ENCODE data around the gene LARP4B.

The LARP4B gene

DNA sequence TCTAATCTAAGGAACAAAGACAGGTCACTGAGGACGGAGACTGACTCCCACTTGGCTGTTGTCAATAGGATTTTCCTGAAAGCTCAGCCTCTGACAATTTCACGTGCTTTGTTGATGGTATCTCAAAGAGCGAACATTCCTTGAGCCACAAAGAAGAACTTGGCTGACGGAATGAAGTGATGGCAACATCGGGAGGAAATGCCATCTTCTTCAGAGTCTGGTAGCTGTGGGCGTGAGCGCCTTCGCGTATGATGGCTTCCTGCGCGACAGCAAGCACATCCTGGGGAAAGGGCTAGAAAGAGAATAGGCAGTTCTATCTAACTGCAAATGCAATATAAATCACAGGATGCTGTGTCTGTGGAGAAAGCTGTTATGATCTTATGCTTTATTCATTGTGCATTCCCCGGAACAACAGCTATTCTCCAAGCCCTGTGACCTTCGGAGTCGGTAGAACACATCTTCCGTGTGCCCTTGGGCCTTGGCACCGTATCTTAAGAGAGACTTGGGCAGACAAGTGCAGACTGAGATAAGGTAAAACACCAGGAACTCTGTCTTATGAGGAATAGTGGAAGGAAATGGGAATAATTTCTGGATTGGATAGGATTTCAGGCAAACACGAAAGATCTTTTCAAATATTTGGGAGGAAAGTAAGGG lies 37.2 kb upstream of the LARP4B start:
- DNase-seq (ENCODE audit: low read depth, low spot score), result no peak
- ChIA-PET CTCF (no interaction called here), POLR2A (no interaction called here)
- no peak overlapping the region for H3K4me3 ChIP-seq (ENCODE audit: low read depth, low read length)
- TF ChIP-seq, protein P1, sequence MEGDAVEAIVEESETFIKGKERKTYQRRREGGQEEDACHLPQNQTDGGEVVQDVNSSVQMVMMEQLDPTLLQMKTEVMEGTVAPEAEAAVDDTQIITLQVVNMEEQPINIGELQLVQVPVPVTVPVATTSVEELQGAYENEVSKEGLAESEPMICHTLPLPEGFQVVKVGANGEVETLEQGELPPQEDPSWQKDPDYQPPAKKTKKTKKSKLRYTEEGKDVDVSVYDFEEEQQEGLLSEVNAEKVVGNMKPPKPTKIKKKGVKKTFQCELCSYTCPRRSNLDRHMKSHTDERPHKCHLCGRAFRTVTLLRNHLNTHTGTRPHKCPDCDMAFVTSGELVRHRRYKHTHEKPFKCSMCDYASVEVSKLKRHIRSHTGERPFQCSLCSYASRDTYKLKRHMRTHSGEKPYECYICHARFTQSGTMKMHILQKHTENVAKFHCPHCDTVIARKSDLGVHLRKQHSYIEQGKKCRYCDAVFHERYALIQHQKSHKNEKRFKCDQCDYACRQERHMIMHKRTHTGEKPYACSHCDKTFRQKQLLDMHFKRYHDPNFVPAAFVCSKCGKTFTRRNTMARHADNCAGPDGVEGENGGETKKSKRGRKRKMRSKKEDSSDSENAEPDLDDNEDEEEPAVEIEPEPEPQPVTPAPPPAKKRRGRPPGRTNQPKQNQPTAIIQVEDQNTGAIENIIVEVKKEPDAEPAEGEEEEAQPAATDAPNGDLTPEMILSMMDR (IDR thresholded peaks at IDR 0.05; ENCODE audit: insufficient read depth, low read length, missing control alignments), result no peak

DNA sequence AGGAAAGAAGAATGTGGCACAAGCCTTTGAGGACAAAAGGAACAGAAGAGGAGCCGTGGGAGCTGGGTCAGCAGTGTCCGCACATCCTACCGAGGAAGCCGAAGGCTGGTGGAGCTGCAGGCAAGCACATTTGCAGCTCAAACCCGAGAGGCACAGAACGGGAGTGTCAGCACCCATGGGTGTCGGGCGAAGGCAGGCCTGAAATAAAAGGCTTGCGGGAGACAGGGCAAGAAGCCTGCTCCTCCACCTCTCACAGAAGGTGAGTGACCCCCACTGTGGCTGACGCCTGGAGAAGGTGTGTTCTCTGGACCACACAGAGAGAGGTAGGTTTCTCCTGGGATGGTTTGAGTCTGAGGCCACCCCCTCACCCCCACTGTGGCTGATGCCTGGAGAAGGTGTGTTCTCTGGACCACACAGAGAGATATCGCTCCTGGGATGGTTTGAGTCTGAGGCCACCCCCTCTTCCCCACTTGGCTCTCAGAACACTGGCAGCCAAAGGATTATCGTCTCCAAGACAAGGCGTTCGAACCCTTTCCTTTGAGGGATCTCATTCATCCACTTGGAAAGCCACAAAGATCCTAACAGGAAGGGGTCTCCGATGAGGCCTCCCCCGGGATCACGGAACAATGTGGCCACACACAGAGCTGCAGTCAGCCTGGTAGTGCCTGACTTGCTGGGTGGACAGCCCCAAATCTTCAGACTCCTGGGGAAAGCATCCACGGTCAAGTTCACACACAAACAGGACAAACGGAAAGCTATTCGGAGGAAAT lies 35.1 kb upstream of the LARP4B start:
- DNase-seq (ENCODE audit: low read depth, low spot score), result no peak
- TF ChIP-seq, protein P1 (IDR thresholded peaks at IDR 0.05; ENCODE audit: insufficient read depth, low read length, missing control alignments), result no peak
- CTCF ChIA-PET, result interaction anchor here (1.4 kb wide), 1 partner anchor 9 kb away, joined by 4 read pairs; no protein-coding TSS in a partner anchor
- H3K4me3 ChIP-seq (ENCODE audit: low read depth, low read length), result no peak overlapping the region
- POLR2A ChIA-PET, result no interaction called here

DNA sequence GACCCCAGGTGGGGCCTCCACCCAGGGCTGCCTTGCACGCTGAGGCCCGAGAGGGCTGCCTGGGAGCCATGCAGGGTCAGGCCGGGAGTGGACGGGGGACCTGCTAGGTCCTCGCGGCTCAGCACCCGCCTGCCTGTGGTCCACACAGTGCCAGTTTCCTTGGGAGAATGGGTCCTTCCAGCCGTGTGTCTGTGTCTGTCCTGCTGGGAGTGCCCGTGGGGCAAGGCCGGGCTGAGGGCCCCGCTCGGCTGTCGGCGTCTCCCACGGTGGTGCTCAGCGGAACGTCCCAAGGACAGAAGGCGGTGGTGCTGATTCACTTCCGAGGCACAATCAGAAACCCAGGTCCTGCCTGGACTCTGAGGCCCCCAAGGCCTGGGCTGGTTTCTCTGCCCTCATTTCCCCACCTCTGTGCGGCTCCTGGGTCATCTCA lies 33.5 kb upstream of the LARP4B start:
- no peak for DNase-seq (ENCODE audit: low read depth, low spot score)
- H3K4me3 ChIP-seq (ENCODE audit: low read depth, low read length), result no peak overlapping the region
- TF ChIP-seq, protein P1 (IDR thresholded peaks at IDR 0.05; ENCODE audit: insufficient read depth, low read length, missing control alignments), result no peak
- ChIA-PET CTCF (no interaction called here), POLR2A (no interaction called here)

DNA sequence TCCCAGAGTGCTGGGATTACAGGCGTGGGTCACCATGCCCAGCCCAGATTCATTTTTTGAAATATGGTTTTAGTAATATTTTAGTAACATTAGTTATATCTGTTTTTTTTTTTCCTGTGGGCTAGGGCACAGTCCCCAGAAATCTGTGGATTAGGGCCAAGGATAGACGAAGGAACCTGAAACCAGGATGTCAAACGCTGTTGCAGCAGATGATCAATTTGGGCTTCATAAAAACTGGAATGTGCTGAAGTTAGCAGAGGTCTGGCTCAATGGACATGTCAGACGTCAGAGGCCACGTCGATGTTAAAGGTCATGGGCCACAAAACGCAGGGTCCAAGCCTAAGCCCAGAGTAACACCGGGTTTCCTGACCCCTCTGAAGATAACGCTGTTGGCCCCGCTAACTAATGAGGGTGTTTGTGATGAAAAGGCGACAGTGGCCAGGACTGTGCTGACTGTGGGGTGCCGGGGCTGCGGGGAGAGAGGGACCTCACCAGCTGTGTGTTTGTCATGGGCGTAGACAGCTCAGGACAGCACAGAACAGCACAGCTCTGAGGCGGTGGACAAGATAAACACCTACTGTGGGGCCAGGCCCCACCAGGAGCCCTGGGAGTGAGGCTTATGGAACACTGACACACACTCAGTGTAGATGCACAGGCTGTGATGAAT lies 32.9 kb upstream of the LARP4B start:
- no peak for DNase-seq (ENCODE audit: low read depth, low spot score)
- CTCF ChIA-PET, result no interaction called here
- no peak overlapping the region for H3K4me3 ChIP-seq (ENCODE audit: low read depth, low read length)
- TF ChIP-seq, protein P1 (IDR thresholded peaks at IDR 0.05; ENCODE audit: insufficient read depth, low read length, missing control alignments), result no peak
- POLR2A ChIA-PET, result no interaction called here

DNA sequence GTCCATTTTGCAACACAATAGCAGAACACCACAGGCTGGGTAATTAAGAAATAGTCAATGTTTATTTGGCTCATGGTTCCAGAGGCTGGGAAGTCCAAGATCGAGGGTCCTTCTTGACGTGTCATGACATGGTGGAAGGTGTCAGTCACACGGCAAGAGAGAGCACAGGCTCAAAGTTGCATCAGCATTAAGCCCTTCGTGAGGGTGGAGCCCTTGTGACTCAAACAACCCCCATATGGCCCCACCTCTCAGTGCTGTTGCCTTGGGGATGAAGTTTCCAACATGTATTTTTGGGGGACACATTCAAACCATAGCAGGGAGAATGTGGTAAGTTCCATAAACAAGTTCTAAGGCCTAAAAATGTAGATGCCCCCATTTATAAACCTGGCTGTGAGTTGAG lies 32.1 kb upstream of the LARP4B start:
- H3K4me3 ChIP-seq (ENCODE audit: low read depth, low read length), result no peak overlapping the region
- DNase-seq (ENCODE audit: low read depth, low spot score), result no peak
- TF ChIP-seq, protein P1 (IDR thresholded peaks at IDR 0.05; ENCODE audit: insufficient read depth, low read length, missing control alignments), result no peak
- CTCF ChIA-PET, result no interaction called here
- POLR2A ChIA-PET, result no interaction called here

DNA sequence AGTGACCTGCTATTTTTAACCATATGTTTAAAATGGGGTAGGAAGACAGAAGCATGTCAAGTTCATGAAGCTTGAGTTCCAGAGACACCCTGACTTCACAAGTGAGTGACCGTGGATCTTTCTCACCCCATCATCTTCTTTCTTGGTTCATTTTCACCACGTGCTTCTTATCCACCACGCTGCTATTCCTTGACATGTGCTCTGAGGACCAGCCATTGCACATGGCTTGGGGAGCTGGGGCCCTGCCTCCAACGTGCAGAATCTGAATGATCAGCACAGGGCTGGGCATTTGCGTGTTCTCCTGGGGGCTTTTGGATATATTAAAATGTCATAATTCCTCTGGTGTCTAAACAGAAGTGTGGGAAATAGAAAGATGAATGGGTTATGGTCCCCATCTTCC lies 31.7 kb upstream of the LARP4B start:
- CTCF ChIA-PET, result no interaction called here
- H3K4me3 ChIP-seq (ENCODE audit: low read depth, low read length), result no peak overlapping the region
- DNase-seq (ENCODE audit: low read depth, low spot score), result no peak
- POLR2A ChIA-PET, result no interaction called here
- TF ChIP-seq, protein P1 (IDR thresholded peaks at IDR 0.05; ENCODE audit: insufficient read depth, low read length, missing control alignments), result no peak

Data from AG04449 (cell line).